H1 (cell line): Measurements from ENCODE around the gene SIRT3.

Experiments used
- ATF2 ChIP-seq: IDR thresholded peaks from 2 replicates; pipeline ENCODE4 v1.6.1; 2012; ENCODE audit warnings: low read length, inconsistent platforms
- CEBPB ChIP-seq: IDR thresholded peaks from 2 replicates; pipeline ENCODE4 v1.6.1; 2012; ENCODE audit warnings: low read depth, low read length
- EZH2 ChIP-seq: fragments of 200-600 bp; sonication (generic); IDR thresholded peaks from 2 replicates; pipeline ENCODE4 v1.7.1; 2012; ENCODE audit warnings: low read depth, mild to moderate bottlenecking, moderate library complexity, low read length, inconsistent platforms; ENCODE audit not compliant: severe bottlenecking
- TCF12 ChIP-seq: IDR thresholded peaks from 2 replicates; pipeline ENCODE4 v1.6.1; 2011; ENCODE audit warnings: low read depth, mild to moderate bottlenecking, low read length
- ZNF274 ChIP-seq: IDR thresholded peaks from 2 replicates; pipeline ENCODE4 v1.7.0; 2012; ENCODE audit warnings: low read length, borderline replicate concordance; ENCODE audit errors: extremely low read depth

GRCh38 chr11:210803-211180 lies 25.4 kb downstream of the SIRT3 start:
- no peak for TF ChIP-seq ATF2
- no peak for TF ChIP-seq TCF12
- no peak for TF ChIP-seq CEBPB
- TF ChIP-seq EZH2: no peak
- TF ChIP-seq ZNF274: no peak
